ENCODE measurements around the gene BMI1. TPM values are rescaled to one million over a fixed set of nuclear protein-coding genes. Genes with fewer than 3 reads are reported as not detected.

The BMI1 gene
- total and polyA plus RNA-seq, 2 donors (not counting 1 experiment from before 2014, with no cell fraction given): 30.6 to 41.6 TPM

DNA sequence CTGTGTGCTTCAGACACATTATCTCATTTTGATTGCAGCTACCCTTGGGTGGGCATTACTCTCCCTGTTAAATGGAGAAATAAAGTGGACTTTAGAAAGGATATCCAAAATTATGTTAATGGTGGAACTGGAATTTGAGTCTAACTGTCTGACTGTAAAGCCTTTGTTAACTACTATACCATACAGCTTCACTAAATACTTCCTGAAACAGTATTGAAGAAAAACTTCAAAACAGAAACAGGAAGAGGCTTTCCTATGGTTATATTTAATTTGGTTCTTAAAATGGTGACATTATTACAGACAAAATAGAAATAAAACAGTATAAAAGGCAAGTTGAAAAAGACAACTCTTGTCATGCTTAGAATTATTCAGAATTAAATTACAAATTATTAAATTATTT, 49.4 kb downstream of the BMI1 start:
- no peaks in the 10 kb centered on the region for H3K27me3 ChIP-seq (ENCODE audit: control insufficient read depth, insufficient read depth, low read length)
- no peak overlapping the region for H2AFZ ChIP-seq (ENCODE audit: low read length)
- H3K4me2 ChIP-seq (ENCODE audit: extremely low read depth, insufficient read depth, low read length): no peak overlapping the region
- no peak overlapping the region for H3K4me3 ChIP-seq (replicated peaks in 1 of 4; ENCODE audit: control extremely low read depth in 1 of 4, insufficient read depth in 1 of 4, low read depth in 3 of 4, low read length in 4 of 4)
- no peaks in the 10 kb centered on the region for H3K79me2 ChIP-seq (ENCODE audit: control insufficient read depth, insufficient read depth, low read length)
- TF ChIP-seq, protein P1, sequence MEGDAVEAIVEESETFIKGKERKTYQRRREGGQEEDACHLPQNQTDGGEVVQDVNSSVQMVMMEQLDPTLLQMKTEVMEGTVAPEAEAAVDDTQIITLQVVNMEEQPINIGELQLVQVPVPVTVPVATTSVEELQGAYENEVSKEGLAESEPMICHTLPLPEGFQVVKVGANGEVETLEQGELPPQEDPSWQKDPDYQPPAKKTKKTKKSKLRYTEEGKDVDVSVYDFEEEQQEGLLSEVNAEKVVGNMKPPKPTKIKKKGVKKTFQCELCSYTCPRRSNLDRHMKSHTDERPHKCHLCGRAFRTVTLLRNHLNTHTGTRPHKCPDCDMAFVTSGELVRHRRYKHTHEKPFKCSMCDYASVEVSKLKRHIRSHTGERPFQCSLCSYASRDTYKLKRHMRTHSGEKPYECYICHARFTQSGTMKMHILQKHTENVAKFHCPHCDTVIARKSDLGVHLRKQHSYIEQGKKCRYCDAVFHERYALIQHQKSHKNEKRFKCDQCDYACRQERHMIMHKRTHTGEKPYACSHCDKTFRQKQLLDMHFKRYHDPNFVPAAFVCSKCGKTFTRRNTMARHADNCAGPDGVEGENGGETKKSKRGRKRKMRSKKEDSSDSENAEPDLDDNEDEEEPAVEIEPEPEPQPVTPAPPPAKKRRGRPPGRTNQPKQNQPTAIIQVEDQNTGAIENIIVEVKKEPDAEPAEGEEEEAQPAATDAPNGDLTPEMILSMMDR (conservative IDR thresholded peaks at IDR 0.05 in 1 of 2, IDR thresholded peaks at IDR 0.05 in 1 of 2; ENCODE audit: low read depth in 1 of 2, low read length in 2 of 2): no peak
- no peak for TF ChIP-seq EZH2 (IDR thresholded peaks at IDR 0.05; ENCODE audit: low read length, missing control alignments)
- H4K20me1 ChIP-seq (ENCODE audit: control insufficient read depth, extremely low read depth, insufficient read depth, low read length): no peaks in the 10 kb centered on the region
- no peak for DNase-seq (ENCODE audit: low read depth in 2 of 2)
- H3K36me3 ChIP-seq (ENCODE audit: control insufficient read depth, insufficient read depth, low read length): no peaks in the 10 kb centered on the region
- H3K9me3 ChIP-seq (ENCODE audit: control insufficient read depth, insufficient read depth, low read depth, low read length): no peaks in the 10 kb centered on the region
- no peak overlapping the region for H3K9ac ChIP-seq (ENCODE audit: insufficient read depth, low read length)
- H3K27ac ChIP-seq (ENCODE audit: insufficient read depth, low read length): no peak overlapping the region
- H3K4me1 ChIP-seq (ENCODE audit: control insufficient read depth, extremely low read depth, insufficient read depth, low read length): no peaks in the 10 kb centered on the region

DNA sequence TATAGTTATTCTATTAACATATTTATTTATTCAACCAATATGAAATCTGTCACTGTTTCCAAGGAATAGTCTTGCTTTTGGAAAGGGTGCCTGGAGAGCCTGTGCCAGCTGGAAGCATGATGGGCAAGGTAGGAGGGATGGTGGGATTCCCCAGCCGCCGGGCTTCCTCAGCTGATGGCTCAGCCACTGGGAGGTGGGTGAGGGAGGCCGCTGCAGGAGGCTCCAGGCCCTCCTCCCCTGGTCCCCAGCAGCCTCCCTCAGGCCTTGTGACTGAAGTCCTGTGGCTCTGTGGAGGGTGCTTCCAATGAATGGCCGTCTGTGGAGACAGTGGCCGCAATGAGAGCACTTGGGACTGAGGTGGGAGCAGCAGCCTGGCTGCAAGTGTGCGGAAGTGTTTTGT, 51.4 kb downstream of the BMI1 start:
- Histone ChIP-seq H4K20me1 (ENCODE audit: control insufficient read depth, extremely low read depth, insufficient read depth, low read length) (no peaks in the 10 kb centered on the region), H3K4me3 (replicated peaks in 1 of 4; ENCODE audit: control extremely low read depth in 1 of 4, insufficient read depth in 1 of 4, low read depth in 3 of 4, low read length in 4 of 4) (no peak overlapping the region), H3K27ac (ENCODE audit: insufficient read depth, low read length) (no peak overlapping the region), H3K27me3 (ENCODE audit: control insufficient read depth, insufficient read depth, low read length) (no peaks in the 10 kb centered on the region), H3K36me3 (ENCODE audit: control insufficient read depth, insufficient read depth, low read length) (no peaks in the 10 kb centered on the region), H3K4me1 (ENCODE audit: control insufficient read depth, extremely low read depth, insufficient read depth, low read length) (no peaks in the 10 kb centered on the region), H3K79me2 (ENCODE audit: control insufficient read depth, insufficient read depth, low read length) (no peaks in the 10 kb centered on the region), H3K9ac (ENCODE audit: insufficient read depth, low read length) (no peak overlapping the region), H3K4me2 (ENCODE audit: extremely low read depth, insufficient read depth, low read length) (no peak overlapping the region), H3K9me3 (ENCODE audit: control insufficient read depth, insufficient read depth, low read depth, low read length) (no peaks in the 10 kb centered on the region), H2AFZ (ENCODE audit: low read length) (no peak overlapping the region)
- TF ChIP-seq, protein P1 (conservative IDR thresholded peaks at IDR 0.05 in 1 of 2, IDR thresholded peaks at IDR 0.05 in 1 of 2; ENCODE audit: low read depth in 1 of 2, low read length in 2 of 2): no peak
- no peak for TF ChIP-seq EZH2 (IDR thresholded peaks at IDR 0.05; ENCODE audit: low read length, missing control alignments)
- no peak for DNase-seq (ENCODE audit: low read depth in 2 of 2)

DNA sequence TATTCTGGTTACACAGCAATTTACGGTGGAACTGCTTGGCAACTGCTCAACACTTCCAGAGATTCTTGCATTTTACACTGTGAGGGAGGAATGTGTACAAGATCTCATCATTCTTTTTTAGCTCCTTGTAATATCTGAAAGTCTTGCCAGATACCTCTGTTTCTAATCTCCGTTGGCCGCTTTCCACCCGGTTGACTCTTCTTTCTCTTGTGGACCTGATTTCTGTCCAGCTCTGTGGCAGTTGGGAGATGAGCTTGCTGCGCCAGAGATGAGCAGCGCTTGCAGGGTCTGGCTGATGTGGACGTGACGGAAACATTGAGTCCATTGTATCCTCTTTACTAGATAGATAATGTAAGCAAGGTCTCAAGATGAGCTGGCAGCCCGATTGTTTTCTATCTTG, 52.0 kb downstream of the BMI1 start:
- no peak overlapping the region for H3K27ac ChIP-seq (ENCODE audit: insufficient read depth, low read length)
- TF ChIP-seq, protein P1 (conservative IDR thresholded peaks at IDR 0.05 in 1 of 2, IDR thresholded peaks at IDR 0.05 in 1 of 2; ENCODE audit: low read depth in 1 of 2, low read length in 2 of 2): no peak
- no peak for TF ChIP-seq EZH2 (IDR thresholded peaks at IDR 0.05; ENCODE audit: low read length, missing control alignments)
- no peaks in the 10 kb centered on the region for H4K20me1 ChIP-seq (ENCODE audit: control insufficient read depth, extremely low read depth, insufficient read depth, low read length)
- H3K9ac ChIP-seq (ENCODE audit: insufficient read depth, low read length): no peak overlapping the region
- no peak overlapping the region for H3K4me3 ChIP-seq (replicated peaks in 1 of 4; ENCODE audit: control extremely low read depth in 1 of 4, insufficient read depth in 1 of 4, low read depth in 3 of 4, low read length in 4 of 4)
- H3K27me3 ChIP-seq (ENCODE audit: control insufficient read depth, insufficient read depth, low read length): no peaks in the 10 kb centered on the region
- H3K79me2 ChIP-seq (ENCODE audit: control insufficient read depth, insufficient read depth, low read length): no peaks in the 10 kb centered on the region
- H3K4me1 ChIP-seq (ENCODE audit: control insufficient read depth, extremely low read depth, insufficient read depth, low read length): no peaks in the 10 kb centered on the region
- H3K4me2 ChIP-seq (ENCODE audit: extremely low read depth, insufficient read depth, low read length): no peak overlapping the region
- no peaks in the 10 kb centered on the region for H3K9me3 ChIP-seq (ENCODE audit: control insufficient read depth, insufficient read depth, low read depth, low read length)
- H2AFZ ChIP-seq (ENCODE audit: low read length): no peak overlapping the region
- no peaks in the 10 kb centered on the region for H3K36me3 ChIP-seq (ENCODE audit: control insufficient read depth, insufficient read depth, low read length)
- DNase-seq (ENCODE audit: low read depth in 2 of 2): peak in 1 of 2 donors; percentile 35
